ENCODE measurements around the gene PRRT3. TPM values are rescaled to one million over a fixed set of nuclear protein-coding genes. Genes with fewer than 3 reads are reported as not detected.

The PRRT3 gene
- total RNA-seq, 1 experiment from 2014 or later, result 19.5 TPM

DNA sequence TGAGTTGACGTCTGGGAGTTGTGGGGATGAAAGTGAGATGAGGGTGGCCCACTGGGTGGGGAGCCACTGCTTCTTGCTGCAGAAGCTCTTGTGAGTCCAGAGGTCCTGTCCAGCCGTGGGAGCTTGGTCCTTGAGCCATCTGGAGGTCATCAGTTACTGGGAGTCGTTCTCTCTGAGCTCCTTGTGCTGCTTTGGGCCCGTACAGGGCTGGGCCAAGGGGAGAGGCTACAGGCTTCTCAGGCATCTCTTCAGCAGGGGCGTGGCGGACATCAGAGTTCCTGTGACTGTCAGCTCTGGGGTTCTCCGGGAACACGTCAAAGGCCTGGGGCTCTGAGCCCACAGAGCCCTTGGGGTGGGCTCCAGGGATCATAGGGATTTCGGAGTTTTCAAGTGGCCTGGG is 2.6 kb downstream of the PRRT3 start:
- H3K4me2 ChIP-seq (ENCODE audit: insufficient read depth, insufficient read length, low read length), result no peak overlapping the region
- no peak overlapping the region for H3T11ph ChIP-seq (ENCODE audit: low read length)
- H2BK20ac ChIP-seq (ENCODE audit: low read depth, low read length, poor library complexity, severe bottlenecking), result no peak overlapping the region
- H3K56ac ChIP-seq (ENCODE audit: insufficient read length, low read depth, low read length), result no peak overlapping the region
- H3K14ac ChIP-seq (ENCODE audit: insufficient read depth, low read length), result no peak overlapping the region
- no peak overlapping the region for H3K4ac ChIP-seq (ENCODE audit: low read depth, low read length)
- Mint-ChIP-seq H3K36me3 (ENCODE audit: insufficient read depth in 1 of 3, low read depth in 3 of 3) (peaks cover 2 to 9% (median 6%) of the 10 kb centered on the region in 3 experiments; a peak in 5 of 7 replicates), H3K4me3 (peak overlapping the region in 1 of 2 experiments; percentile 14; a peak in 2 of 5 replicates), H3K27me3 (ENCODE audit: low read depth) (peaks cover 32% of the 10 kb centered on the region), H3K9me3 (no peaks in the 10 kb centered on the region), H3K4me1 (peaks cover 8 to 18% of the 10 kb centered on the region in 2 experiments), H3K27ac (no peak overlapping the region)
- DNase-seq, result no peak
- TF ChIP-seq, protein P1, sequence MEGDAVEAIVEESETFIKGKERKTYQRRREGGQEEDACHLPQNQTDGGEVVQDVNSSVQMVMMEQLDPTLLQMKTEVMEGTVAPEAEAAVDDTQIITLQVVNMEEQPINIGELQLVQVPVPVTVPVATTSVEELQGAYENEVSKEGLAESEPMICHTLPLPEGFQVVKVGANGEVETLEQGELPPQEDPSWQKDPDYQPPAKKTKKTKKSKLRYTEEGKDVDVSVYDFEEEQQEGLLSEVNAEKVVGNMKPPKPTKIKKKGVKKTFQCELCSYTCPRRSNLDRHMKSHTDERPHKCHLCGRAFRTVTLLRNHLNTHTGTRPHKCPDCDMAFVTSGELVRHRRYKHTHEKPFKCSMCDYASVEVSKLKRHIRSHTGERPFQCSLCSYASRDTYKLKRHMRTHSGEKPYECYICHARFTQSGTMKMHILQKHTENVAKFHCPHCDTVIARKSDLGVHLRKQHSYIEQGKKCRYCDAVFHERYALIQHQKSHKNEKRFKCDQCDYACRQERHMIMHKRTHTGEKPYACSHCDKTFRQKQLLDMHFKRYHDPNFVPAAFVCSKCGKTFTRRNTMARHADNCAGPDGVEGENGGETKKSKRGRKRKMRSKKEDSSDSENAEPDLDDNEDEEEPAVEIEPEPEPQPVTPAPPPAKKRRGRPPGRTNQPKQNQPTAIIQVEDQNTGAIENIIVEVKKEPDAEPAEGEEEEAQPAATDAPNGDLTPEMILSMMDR (conservative IDR thresholded peaks at IDR 0.05), result no peak
- H4K8ac ChIP-seq (replicated peaks; ENCODE audit: insufficient read length, low read depth, low read length), result no peak overlapping the region
- H3K9me3 ChIP-seq (ENCODE audit: control insufficient read depth, low read depth, low read length), result no peaks in the 10 kb centered on the region
- H2BK5ac ChIP-seq (ENCODE audit: insufficient read length, low read length), result no peak overlapping the region
- H2BK120ac ChIP-seq (ENCODE audit: low read depth, low read length, poor library complexity, severe bottlenecking), result no peak overlapping the region
- no peaks in the 10 kb centered on the region for H3K4me1 ChIP-seq (ENCODE audit: insufficient read depth, low read length)
- no peaks in the 10 kb centered on the region for H3K79me1 ChIP-seq (ENCODE audit: insufficient read depth, low read depth, low read length, poor library complexity, severe bottlenecking)
- no peaks in the 10 kb centered on the region for H4K20me1 ChIP-seq (ENCODE audit: control insufficient read depth, insufficient read depth, insufficient read length)
- H3K27me3 ChIP-seq (ENCODE audit: insufficient read depth, low read length), result no peaks in the 10 kb centered on the region
- no peak overlapping the region for H3K9ac ChIP-seq (ENCODE audit: extremely low read depth, insufficient read length, low read length)
- H3K18ac ChIP-seq (ENCODE audit: insufficient read length, low read depth, low read length), result no peak overlapping the region
- WGBS (ENCODE audit: extremely low coverage, insufficient read length, low lambda C conversion rate), result no CpG with 5 or more reads among the region's 9 CpGs
- H2BK12ac ChIP-seq (ENCODE audit: insufficient read length, low read depth, low read length), result no peak overlapping the region
- no peak overlapping the region for H4K91ac ChIP-seq (ENCODE audit: insufficient read length, low read depth, low read length)
- peaks cover 20% of the 10 kb centered on the region for H3K23me2 ChIP-seq (ENCODE audit: insufficient read length, low read depth, low read length, poor library complexity, severe bottlenecking)
- no peaks in the 10 kb centered on the region for H3K79me2 ChIP-seq (ENCODE audit: insufficient read depth, low read length)
- H4K5ac ChIP-seq (ENCODE audit: insufficient read length, low read depth, low read length), result no peak overlapping the region
- H3K27ac ChIP-seq (ENCODE audit: insufficient read length, low read depth, low read length), result no peak overlapping the region
- H2AK5ac ChIP-seq (ENCODE audit: insufficient read length, low read length), result no peak overlapping the region
- no peak overlapping the region for H2AFZ ChIP-seq (ENCODE audit: low read length)
- no peak overlapping the region for H3K23ac ChIP-seq (ENCODE audit: insufficient read length, low read depth, low read length)
- no peak overlapping the region for H2BK15ac ChIP-seq (ENCODE audit: low read depth, low read length)

All from H9 (cell line).